ENCODE data around the gene SAMD14.

DNA sequence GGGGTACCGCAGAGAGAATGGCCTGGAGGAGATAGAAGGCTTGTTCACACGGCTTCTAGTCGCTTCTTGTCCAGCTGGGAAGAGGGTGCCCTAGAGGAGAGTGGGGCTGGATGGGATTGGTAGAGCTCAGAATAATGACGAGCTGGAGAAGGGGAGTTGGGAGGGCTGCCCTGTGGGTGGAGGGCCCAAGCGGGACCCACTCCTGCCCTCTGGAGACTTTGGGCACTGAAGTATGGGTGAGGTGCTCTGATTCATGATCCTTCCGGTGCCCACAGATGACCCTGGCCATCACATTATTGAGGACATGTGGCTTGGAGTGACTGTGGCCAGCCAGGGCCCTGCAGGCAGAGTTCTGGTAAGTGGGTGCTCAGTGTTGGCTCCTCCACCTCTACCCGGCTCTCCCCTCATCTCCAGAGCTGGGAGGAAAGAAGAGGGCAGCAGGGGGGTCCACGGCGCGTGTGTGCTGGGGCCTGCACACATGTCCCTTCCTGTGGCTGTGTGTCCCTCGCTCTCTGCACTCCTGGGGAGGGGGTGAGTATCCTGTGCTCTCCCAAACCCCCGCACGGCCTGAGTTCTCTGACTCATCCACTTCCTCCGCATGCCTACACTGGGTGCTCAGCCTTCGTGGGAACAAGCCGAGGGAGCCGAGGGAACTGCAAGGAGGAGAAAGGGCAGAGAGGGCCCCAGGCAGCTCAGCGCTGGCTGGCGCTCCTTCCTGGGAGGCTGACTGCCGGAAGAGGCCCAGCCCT, 65.5 kb downstream of the SAMD14 start:
- TF ChIP-seq, protein P1, sequence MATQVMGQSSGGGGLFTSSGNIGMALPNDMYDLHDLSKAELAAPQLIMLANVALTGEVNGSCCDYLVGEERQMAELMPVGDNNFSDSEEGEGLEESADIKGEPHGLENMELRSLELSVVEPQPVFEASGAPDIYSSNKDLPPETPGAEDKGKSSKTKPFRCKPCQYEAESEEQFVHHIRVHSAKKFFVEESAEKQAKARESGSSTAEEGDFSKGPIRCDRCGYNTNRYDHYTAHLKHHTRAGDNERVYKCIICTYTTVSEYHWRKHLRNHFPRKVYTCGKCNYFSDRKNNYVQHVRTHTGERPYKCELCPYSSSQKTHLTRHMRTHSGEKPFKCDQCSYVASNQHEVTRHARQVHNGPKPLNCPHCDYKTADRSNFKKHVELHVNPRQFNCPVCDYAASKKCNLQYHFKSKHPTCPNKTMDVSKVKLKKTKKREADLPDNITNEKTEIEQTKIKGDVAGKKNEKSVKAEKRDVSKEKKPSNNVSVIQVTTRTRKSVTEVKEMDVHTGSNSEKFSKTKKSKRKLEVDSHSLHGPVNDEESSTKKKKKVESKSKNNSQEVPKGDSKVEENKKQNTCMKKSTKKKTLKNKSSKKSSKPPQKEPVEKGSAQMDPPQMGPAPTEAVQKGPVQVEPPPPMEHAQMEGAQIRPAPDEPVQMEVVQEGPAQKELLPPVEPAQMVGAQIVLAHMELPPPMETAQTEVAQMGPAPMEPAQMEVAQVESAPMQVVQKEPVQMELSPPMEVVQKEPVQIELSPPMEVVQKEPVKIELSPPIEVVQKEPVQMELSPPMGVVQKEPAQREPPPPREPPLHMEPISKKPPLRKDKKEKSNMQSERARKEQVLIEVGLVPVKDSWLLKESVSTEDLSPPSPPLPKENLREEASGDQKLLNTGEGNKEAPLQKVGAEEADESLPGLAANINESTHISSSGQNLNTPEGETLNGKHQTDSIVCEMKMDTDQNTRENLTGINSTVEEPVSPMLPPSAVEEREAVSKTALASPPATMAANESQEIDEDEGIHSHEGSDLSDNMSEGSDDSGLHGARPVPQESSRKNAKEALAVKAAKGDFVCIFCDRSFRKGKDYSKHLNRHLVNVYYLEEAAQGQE (IDR thresholded peaks at IDR 0.05; ENCODE audit: unreplicated experiment): no peak
- TF ChIP-seq, protein P2, sequence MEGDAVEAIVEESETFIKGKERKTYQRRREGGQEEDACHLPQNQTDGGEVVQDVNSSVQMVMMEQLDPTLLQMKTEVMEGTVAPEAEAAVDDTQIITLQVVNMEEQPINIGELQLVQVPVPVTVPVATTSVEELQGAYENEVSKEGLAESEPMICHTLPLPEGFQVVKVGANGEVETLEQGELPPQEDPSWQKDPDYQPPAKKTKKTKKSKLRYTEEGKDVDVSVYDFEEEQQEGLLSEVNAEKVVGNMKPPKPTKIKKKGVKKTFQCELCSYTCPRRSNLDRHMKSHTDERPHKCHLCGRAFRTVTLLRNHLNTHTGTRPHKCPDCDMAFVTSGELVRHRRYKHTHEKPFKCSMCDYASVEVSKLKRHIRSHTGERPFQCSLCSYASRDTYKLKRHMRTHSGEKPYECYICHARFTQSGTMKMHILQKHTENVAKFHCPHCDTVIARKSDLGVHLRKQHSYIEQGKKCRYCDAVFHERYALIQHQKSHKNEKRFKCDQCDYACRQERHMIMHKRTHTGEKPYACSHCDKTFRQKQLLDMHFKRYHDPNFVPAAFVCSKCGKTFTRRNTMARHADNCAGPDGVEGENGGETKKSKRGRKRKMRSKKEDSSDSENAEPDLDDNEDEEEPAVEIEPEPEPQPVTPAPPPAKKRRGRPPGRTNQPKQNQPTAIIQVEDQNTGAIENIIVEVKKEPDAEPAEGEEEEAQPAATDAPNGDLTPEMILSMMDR (conservative IDR thresholded peaks at IDR 0.05; ENCODE audit: low read depth in 2 of 2): no peak
- TF ChIP-seq ZNF331 (CRISPR knock-in tag; IDR thresholded peaks at IDR 0.05; ENCODE audit: low read depth) (no peak), POLR2AphosphoS5 (IDR thresholded peaks at IDR 0.05; ENCODE audit: low read depth) (no peak)

Measured in GM23338 (cell line).